ENCODE measurements around the gene ZC3H10. TPM values are rescaled to one million over a fixed set of nuclear protein-coding genes. Genes with fewer than 3 reads are reported as not detected.
A peak's percentile ranks its signal among the peaks of the same experiment; 100 is the strongest.

ZC3H10 gene
- total and polyA plus RNA-seq, 2 of the 13 experiments (the other 11 are each of a cell fraction or from before 2014, with no cell fraction given) = 0.70 to 2.3 TPM

DNA sequence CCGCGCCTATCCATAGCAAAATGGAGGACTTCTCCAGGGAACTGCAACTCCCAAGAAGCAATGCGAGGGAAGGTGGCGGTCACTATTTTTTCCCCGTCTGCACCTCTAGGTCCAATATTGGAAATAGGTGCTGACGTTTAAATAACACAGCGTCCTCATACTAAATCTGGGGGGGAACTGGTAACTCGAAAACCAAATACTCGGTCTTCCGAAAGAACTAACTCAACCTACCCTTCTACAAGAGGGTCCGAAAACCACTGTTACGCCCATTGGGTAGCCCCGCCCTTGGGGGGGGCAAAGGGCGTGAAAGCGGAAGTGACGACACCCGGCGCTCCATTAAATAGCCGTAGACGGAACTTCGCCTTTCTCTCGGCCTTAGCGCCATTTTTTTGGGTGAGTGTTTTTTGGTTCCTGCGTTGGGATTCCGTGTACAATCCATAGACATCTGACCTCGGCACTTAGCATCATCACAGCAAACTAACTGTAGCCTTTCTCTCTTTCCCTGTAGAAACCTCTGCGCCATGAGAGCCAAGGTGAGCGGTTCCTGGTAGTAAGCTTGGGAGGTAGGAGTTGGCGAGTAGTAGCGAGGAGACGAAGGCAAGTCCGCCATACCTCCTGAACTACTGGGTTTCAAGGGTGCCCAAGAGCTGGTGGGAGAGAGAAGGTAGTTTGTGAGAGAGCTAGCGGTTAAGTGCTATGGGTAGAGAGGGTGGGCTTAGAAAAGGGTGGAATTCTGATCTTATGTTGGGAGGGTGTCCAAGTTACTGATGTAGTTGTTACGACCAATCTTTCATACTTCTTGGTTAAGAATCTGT, 1.6 kb upstream of the ZC3H10 start, which contains the start of gene RPL41:
Gene RPL41 (plus strand): TSS at position 367 of the 815 bp plus-strand sequence.
- Histone ChIP-seq H3K9ac (ENCODE audit: insufficient read depth, low read depth, low read length) (peak within 1 kb of the TSS; percentile 99), H2AFZ (ENCODE audit: low read length) (peak within 1 kb of the TSS; percentile 37), H3K9me3 (ENCODE audit: low read length) (no peaks in the 10 kb centered on the region), H3K4me2 (ENCODE audit: low read depth, low read length) (peak within 1 kb of the TSS; percentile 84), H3K79me2 (ENCODE audit: insufficient read depth, low read length) (peaks cover 15% of the 10 kb centered on the region), H3K4me3 (replicated peaks in 1 of 3; ENCODE audit: insufficient read depth in 1 of 3, low read depth in 2 of 3, low read length in 3 of 3) (peak within 1 kb of the TSS; percentile 69 to 86 (median 71)), H3K36me3 (replicated peaks in 1 of 2; ENCODE audit: control insufficient read depth in 1 of 2, insufficient read depth in 2 of 2, low read length in 2 of 2) (peaks cover 5 to 22% of the 10 kb centered on the region in 2 experiments; a peak in 4 of 5 replicates), H3K27me3 (ENCODE audit: control insufficient read depth in 1 of 2, insufficient read depth in 2 of 2, low read length in 2 of 2) (no peaks in the 10 kb centered on the region; a peak in 1 of 5 replicates), H4K20me1 (ENCODE audit: insufficient read depth, low read length) (no peaks in the 10 kb centered on the region), H3K4me1 (ENCODE audit: insufficient read depth, low read length) (peaks cover 35% of the 10 kb centered on the region), H3K27ac (ENCODE audit: extremely low read length, insufficient read depth, low read length) (peak within 1 kb of the TSS; percentile 93)
- under 1% methylated on average over 33 of the region's 34 CpGs for WGBS (ENCODE audit: low lambda C conversion rate)
- DNase-seq (ENCODE audit: low spot score) (peak; percentile 89), FAIRE-seq (peak; percentile 86), ATAC-seq (peak; percentile 48)
- TSS peak; percentile 96 for BruUV-seq (replicated peaks)
- ChIA-PET POLR2A (interaction anchor here (0.6 to 6.2 kb wide), 12 partner anchors 10 to 520 kb away, joined by 3 to 128 read pairs (median 5); partner anchors contain the start of genes CNPY2, ERBB3, ESYT1 and MYL6), CTCF (ENCODE audit: low intra/inter-chr PET ratio, low total read pairs) (interaction anchor here (1.4 kb wide), 1 partner anchor 38 kb away, joined by 4 read pairs; no protein-coding TSS in a partner anchor)
- intact Hi-C loops (cut with micrococcal nuclease; ENCODE audit: unreplicated experiment) (loop anchor here (5.0 kb wide), 2 partner anchors 69 to 351 kb away; partner anchors contain the start of gene SPRYD4), in situ Hi-C loops (cut with HindIII; ENCODE audit: extremely low pct_ligation_motif_present, low pct_unique_long_range_greater_than_20kb) (no loop called here)
- TF ChIP-seq NR2F6 (IDR thresholded peaks at IDR 0.05) (peak; percentile 29; the same call in 1 of the 2 replicates), NR2F6 (CRISPR knock-in tag; IDR thresholded peaks at IDR 0.05) (peak; percentile 33; the same call in 1 of the 2 replicates), SALL2 (CRISPR knock-in tag; IDR thresholded peaks at IDR 0.05) (0 out of 2 replicates have a peak, but pooled peaks have one; percentile 77), ARID4A (CRISPR knock-in tag; IDR thresholded peaks at IDR 0.05; ENCODE audit: borderline replicate concordance) (peak; percentile 80), GFI1 (CRISPR knock-in tag; IDR thresholded peaks at IDR 0.05; ENCODE audit: borderline replicate concordance) (peak; percentile 26; the same call in 1 of the 2 replicates), ZNF446 (CRISPR knock-in tag; IDR thresholded peaks at IDR 0.05) (no peak), MTA1 (CRISPR knock-in tag; IDR thresholded peaks at IDR 0.05; ENCODE audit: borderline replicate concordance) (0 out of 2 replicates have a peak, but pooled peaks have one; percentile 44), MEIS2 (CRISPR knock-in tag; IDR thresholded peaks at IDR 0.05) (peak; percentile 79), MED1 (CRISPR knock-in tag; IDR thresholded peaks at IDR 0.05) (peak; percentile 82), ZSCAN20 (CRISPR knock-in tag; IDR thresholded peaks at IDR 0.05; ENCODE audit: borderline replicate concordance) (0 out of 2 replicates have a peak, but pooled peaks have one; percentile 17), ZBTB42 (CRISPR knock-in tag; IDR thresholded peaks at IDR 0.05) (no peak), ZNF260 (CRISPR knock-in tag; IDR thresholded peaks at IDR 0.05; ENCODE audit: borderline replicate concordance, low read depth) (no peak), FOXC1 (CRISPR knock-in tag; IDR thresholded peaks at IDR 0.05; ENCODE audit: borderline replicate concordance) (peak; percentile 72; the same call in 1 of the 2 replicates)
- TF ChIP-seq, protein P1, sequence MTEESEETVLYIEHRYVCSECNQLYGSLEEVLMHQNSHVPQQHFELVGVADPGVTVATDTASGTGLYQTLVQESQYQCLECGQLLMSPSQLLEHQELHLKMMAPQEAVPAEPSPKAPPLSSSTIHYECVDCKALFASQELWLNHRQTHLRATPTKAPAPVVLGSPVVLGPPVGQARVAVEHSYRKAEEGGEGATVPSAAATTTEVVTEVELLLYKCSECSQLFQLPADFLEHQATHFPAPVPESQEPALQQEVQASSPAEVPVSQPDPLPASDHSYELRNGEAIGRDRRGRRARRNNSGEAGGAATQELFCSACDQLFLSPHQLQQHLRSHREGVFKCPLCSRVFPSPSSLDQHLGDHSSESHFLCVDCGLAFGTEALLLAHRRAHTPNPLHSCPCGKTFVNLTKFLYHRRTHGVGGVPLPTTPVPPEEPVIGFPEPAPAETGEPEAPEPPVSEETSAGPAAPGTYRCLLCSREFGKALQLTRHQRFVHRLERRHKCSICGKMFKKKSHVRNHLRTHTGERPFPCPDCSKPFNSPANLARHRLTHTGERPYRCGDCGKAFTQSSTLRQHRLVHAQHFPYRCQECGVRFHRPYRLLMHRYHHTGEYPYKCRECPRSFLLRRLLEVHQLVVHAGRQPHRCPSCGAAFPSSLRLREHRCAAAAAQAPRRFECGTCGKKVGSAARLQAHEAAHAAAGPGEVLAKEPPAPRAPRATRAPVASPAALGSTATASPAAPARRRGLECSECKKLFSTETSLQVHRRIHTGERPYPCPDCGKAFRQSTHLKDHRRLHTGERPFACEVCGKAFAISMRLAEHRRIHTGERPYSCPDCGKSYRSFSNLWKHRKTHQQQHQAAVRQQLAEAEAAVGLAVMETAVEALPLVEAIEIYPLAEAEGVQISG (CRISPR knock-in tag; IDR thresholded peaks at IDR 0.05) = peak; percentile 97

Data from HepG2 (cell line).